Colon (tissue), 2 donors: ENCODE data around the gene ARSD.
"Not testable (repeated sequence)": the region's sequence is repeated elsewhere in the genome, so short reads cannot be mapped to it uniquely, and the experiment has no call there.

Experiments
- FAIRE-seq: peaks from 2 replicates; lab custom pipeline; 2012; peaks lifted over from hg19 to GRCh38; lab: Jason Lieb, UNC
- donor health status: control.
- donor health status: control.

The ARSD gene

GRCh38 chrX:2890536-2891460, 38.3 kb downstream of the ARSD start:
- not testable (repeated sequence) for FAIRE-seq

DNA sequence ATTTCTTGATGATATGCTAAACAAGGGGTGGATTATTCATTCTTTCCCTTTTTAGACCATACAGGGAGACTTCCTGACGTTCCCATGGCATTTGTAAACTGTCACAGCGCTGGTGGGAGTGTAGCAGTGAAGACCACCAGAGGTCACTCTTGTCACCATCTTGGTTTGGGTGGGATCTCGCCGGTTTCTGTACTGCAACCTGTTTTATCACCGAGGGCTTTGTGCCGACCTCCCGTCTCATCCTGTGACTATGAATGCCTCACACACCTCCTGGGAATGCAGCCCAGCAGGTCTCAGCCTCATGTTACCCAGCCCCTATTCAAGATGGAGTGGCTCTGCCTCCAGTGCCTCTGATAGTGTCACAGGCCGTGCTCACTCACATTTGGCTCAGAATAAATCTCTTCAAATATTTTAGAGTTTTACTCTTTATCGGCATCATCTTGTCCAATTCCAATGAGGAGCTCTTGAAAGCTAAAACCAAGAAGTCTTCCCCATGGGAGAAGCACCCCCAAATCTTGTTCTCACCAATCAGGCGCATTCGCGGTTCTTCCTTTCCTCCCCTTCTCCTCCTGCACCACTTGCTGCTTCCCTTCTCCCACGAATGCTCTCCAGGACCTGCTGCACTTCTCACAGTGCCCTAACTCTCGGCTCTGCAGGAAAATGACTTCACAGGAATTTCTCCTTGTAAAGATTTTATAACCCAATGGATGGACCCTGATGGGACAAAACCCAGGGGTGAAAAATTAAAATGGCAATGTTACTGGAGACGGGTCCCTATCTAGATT, 39.2 kb downstream of the ARSD start:
- peak; percentile 94 for FAIRE-seq

DNA sequence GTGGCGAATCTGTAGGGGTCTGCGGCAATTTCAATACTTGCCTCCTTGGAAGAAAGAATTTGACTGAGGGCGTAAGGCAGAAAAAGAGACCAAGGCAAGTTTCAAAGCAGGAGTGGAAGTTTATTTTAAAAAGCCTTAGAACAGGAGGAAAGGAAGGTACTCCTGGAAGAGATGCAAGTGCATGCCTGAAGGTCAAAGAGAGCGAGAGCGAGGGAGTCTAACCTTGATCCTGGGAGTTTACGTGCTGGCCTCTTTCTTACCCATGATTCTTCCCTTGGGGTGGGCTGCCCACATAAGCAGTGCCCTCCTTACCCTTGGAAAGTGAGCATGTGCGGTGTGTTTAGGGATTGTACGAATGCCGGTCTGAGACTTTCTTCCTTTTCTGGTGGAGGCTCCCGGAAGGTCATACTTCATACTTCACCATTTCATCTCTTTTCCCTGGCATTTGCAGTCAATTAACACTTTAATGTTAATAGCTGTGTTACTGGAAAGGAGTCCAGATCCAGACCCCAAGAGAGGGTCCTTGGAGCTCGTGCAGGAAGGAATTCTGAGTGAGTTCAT, 40.0 kb downstream of the ARSD start:
- no peak for FAIRE-seq

- FAIRE-seq = no peak
Observed at GRCh38 chrX:2888309-2888708, 40.8 kb downstream of the ARSD start.

- FAIRE-seq = no peak
Observed at GRCh38 chrX:2883770-2884169, 45.4 kb downstream of the ARSD start.

DNA sequence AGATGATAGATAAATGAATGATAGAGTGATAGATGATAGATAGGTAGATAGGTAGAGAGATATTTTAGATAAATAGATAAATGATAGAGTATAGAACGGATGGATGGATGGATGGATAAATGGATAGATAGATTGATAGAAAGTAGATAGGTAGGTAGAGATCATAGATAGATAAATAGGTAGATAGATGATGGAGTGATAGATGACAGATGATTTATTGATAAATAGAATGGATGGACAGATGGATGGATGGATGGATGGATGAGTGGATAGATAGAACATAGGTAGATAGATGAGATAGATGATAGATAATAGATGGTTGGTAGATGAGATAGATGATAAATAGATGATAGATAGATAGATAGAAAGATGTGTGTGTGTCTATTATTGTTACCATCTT, 49.5 kb downstream of the ARSD start:
- peak; percentile 70 for FAIRE-seq

DNA sequence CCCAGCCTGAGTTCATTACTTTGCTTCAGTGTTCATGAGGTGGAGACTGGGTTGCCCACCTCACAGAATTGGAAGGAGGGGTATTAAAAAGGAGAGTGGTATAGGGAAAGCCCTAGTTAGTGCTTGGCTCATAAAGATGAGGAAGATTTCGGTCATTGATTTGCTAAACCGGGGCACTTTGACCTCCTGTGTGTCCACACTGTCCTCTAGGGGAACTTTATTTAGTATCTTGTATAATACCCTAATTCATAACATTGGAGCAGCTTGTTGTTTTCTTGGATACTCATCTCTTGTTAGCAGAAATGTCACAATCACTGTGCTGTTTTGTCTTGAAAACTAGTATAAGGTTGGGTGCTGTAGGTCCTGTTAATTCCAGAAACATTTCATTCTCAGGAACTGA, 50.6 kb downstream of the ARSD start:
- FAIRE-seq = no peak

DNA sequence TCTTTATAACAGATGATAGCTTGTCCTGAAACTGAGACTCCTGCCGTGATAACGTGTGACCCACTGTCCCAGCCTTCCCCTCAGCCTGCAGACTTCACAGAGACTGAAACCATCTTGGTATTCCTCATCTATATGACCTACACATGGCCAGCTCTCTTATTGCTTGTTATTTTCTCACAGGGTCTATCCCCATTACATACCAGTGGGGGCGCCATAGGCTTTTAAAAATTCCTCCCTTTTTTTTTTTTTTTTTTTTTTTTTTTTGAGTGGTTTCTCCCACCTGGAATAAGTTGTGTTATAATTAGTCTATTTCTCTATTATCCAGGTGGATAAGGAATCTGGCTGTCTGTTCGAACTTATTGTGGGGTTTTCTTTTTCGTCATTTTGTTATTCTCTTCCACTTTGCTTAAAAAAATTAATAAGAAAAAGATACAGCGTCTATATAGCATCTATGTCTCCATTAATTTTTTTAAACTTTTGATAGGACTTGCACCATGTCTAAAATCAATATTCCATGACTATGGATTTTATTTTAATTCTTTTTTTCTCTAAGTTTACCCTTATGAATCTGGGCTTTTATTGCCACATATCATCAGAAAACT, 53.2 kb downstream of the ARSD start:
- FAIRE-seq = no peak

- no peak for FAIRE-seq
Observed at GRCh38 chrX:2875136-2875481, 54.0 kb downstream of the ARSD start.

- no peak for FAIRE-seq
Observed at GRCh38 chrX:2874222-2875135, 54.7 kb downstream of the ARSD start.

GRCh38 chrX:2872671-2873277, 56.4 kb downstream of the ARSD start:
- FAIRE-seq = no peak

DNA sequence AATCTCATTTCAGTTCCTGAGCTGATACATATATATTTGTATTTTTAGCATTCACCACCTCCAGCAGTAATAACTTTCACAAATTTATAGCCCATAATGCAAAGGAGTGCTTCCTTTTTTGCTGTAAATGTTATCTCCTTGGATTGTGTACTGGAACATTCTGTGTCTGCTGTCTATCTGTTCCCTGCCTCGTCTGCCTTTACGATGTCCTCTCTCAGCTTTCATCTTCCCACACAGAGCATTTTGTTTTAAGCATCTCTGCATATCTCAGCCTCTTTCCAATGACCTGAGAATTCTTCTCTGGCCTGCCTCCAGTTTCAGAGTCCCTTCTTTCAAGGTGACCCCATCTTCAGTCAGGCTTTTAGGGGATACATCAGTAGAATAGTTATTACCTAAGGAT, 57.3 kb downstream of the ARSD start:
- no peak for FAIRE-seq

GRCh38 chrX:2870650-2871049, 58.5 kb downstream of the ARSD start:
- FAIRE-seq = no peak

GRCh38 chrX:2867206-2867605, 61.9 kb downstream of the ARSD start:
- no peak for FAIRE-seq

DNA sequence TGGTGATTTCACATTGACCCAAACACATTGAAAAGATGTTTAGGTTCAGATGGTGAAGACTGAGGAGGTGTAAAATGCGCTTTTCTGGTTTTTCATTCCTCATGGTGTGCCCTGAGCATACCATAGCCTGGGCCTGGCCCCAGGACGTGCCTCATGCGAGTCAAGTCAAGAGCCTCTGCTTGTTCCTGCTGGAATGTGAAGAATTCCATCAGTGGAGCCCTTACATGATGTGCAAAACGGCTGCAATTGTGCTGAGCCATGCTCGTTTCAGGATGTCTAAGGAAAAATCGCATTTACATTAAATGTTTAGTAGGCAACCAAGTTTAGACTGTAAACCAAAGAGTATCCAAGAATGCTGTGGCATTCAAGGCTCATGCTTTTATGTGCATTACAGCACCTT, 65.5 kb downstream of the ARSD start:
- no peak for FAIRE-seq

GRCh38 chrX:2862404-2862803, 66.7 kb downstream of the ARSD start:
- FAIRE-seq = no peak

DNA sequence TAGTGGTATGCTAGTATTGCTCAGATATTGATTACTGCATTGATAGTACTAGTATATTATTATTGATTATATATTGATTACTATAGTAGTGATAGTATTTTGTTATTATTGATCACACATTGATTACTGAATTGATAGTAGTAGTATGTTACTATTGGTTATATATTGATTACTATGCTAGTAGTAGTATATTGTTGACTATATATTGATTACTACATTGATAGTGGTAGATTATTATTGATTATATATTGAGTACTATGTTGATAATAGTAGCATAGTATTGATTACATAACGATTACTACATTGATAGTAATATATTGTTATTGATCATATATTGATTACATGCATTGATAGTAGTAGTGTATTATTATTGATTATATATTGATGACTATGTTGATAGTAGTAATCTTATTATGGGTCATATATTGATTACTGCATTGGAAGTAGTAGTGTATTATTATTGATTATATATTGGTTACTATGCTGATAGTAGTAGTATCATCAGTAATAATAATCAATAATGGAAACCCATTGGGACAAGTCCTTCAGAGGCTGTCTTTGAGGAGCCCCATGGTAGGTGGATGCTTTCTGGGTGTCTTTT, 69.8 kb downstream of the ARSD start:
- FAIRE-seq = peak; percentile 94

DNA sequence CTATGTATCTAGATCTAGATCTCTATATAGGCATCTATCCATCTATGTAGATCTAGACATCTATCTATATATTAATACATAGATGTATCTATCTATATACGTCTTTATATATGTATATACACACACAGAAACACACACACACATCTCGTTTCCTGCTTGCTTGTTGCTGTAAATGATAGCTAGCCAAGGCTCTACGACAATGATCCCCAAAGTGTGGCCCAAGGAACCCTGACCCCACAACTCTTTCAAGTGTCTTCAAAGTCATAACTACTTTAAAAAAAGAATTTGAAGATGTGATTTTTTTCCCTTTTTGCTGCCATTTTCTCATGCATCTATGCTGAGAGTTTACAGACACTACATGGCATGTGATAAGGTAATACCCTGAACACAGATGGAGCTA, 71.6 kb downstream of the ARSD start:
- no peak for FAIRE-seq

DNA sequence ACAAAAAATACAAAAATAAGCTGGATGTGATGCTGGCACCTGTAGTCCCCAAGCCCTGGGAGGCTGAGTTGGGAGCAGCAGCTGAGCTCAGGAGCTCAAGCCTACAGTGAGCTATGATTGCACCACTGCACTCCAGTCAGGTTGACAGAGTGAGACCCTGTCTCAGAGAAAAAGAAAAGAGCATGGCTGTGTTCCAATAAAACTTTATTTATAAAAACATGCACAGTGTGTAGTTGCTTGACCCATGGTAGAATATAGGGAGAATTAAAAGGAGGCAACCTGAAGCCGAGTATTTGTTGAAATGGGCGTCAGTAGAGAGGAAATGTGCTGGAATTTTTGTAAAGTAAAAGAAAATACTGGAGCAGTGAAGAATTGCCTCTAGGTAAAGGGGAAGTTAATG, 73.4 kb downstream of the ARSD start:
- FAIRE-seq = no peak

DNA sequence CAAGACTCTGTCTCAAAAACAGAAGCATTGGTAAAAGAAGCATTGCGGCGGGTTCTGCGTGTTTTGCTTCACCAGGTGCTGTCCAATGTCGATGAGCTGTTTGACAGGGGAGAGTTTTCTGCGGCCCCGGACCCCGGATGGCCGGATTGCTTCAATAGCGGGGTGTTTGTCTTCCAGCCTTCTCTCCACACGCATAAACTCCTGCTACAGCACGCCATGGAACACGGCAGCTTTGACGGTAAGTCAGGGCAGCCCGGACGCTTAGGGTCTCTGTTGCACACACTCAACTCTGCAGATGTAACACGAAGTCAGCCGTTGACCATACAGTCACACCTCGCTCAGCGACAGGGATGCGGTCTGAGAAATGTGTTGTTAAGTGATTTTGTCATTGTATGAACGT, 74.2 kb downstream of the ARSD start:
- no peak for FAIRE-seq
